GM12875 (cell line): ENCODE measurements around the gene GNB1L.

Experiments used
- H3K4me3 ChIP-seq: one replicate; pipeline ENCODE4 v1.5.1; 2011; ENCODE audit warnings: low read depth, low read length, control low read depth
- CTCF ChIP-seq: IDR thresholded peaks from 2 replicates; pipeline ENCODE4 v1.5.1; 2011; ENCODE audit warnings: low read depth, mild to moderate bottlenecking, control low read depth, inconsistent platforms, low read length, moderate library complexity, borderline replicate concordance; ENCODE audit not compliant: insufficient read depth

Gene GNB1L

GRCh38 chr22:19869497-19870152 is 15.0 kb upstream of the GNB1L start:
- no peak for TF ChIP-seq CTCF
- H3K4me3 ChIP-seq = no peak overlapping the region

- no peak overlapping the region for H3K4me3 ChIP-seq
- TF ChIP-seq CTCF = no peak
Observed at GRCh38 chr22:19868773-19869471, 14.2 kb upstream of the GNB1L start.

- TF ChIP-seq CTCF = no peak
Observed at GRCh38 chr22:19868333-19868732, 13.7 kb upstream of the GNB1L start.

GRCh38 chr22:19867617-19868016 is 12.9 kb upstream of the GNB1L start:
- no peak for TF ChIP-seq CTCF
- H3K4me3 ChIP-seq = no peak overlapping the region

More at GRCh38 chr22:19868333-19868732, 13.7 kb upstream of the GNB1L start:
- no peak overlapping the region for H3K4me3 ChIP-seq

GRCh38 chr22:19866665-19867009 is 12.0 kb upstream of the GNB1L start:
- H3K4me3 ChIP-seq = no peak overlapping the region
- no peak for TF ChIP-seq CTCF

- no peak for TF ChIP-seq CTCF
- H3K4me3 ChIP-seq = no peak overlapping the region
Observed at GRCh38 chr22:19865141-19865829, 10.6 kb upstream of the GNB1L start.

GRCh38 chr22:19864538-19865106 is 9.9 kb upstream of the GNB1L start:
- no peak for TF ChIP-seq CTCF
- no peak overlapping the region for H3K4me3 ChIP-seq
